SKM-1 (cell line): ENCODE data around the gene MCF2L.
"Not testable (repeated sequence)": the region's sequence is repeated elsewhere in the genome, so short reads cannot be mapped to it uniquely, and the experiment has no call there.

Experiments used
- DNase-seq: peaks from one replicate; lab custom pipeline; 2025; ENCODE audit not compliant: unreplicated experiment; lab: John Stamatoyannopoulos, UW

MCF2L gene

GRCh38 chr13:113028336-113029060, 59.5 kb downstream of the MCF2L start:
- no peak for DNase-seq

- no peak for DNase-seq
Measured at GRCh38 chr13:113029061-113029445, 60.0 kb downstream of the MCF2L start.

- DNase-seq, result no peak
Measured at GRCh38 chr13:113029487-113030258, 60.7 kb downstream of the MCF2L start.

- not testable (repeated sequence) for DNase-seq
Measured at GRCh38 chr13:113030259-113030640, 61.2 kb downstream of the MCF2L start.

- DNase-seq, result no peak
Measured at GRCh38 chr13:113031465-113031864, 62.5 kb downstream of the MCF2L start.

GRCh38 chr13:113032291-113032690, 63.3 kb downstream of the MCF2L start:
- DNase-seq, result no peak

- no peak for DNase-seq
Measured at GRCh38 chr13:113033054-113033850, 64.2 kb downstream of the MCF2L start.

- no peak for DNase-seq
Measured at GRCh38 chr13:113034451-113035212, 65.6 kb downstream of the MCF2L start.

- DNase-seq, result no peak
Measured at GRCh38 chr13:113035213-113035800, 66.3 kb downstream of the MCF2L start.

- no peak for DNase-seq
Measured at GRCh38 chr13:113036401-113036800, 67.4 kb downstream of the MCF2L start.

GRCh38 chr13:113040031-113040430, 71.0 kb downstream of the MCF2L start:
- DNase-seq, result no peak

GRCh38 chr13:113040597-113041292, 71.7 kb downstream of the MCF2L start:
- DNase-seq, result no peak

- DNase-seq, result no peak
Measured at GRCh38 chr13:113041293-113041690, 72.3 kb downstream of the MCF2L start.

- no peak for DNase-seq
Measured at GRCh38 chr13:113041896-113042295, 72.9 kb downstream of the MCF2L start.

GRCh38 chr13:113042456-113042855, 73.4 kb downstream of the MCF2L start:
- DNase-seq, result no peak

- DNase-seq, result no peak
Measured at GRCh38 chr13:113043001-113043630, 74.1 kb downstream of the MCF2L start.

GRCh38 chr13:113043931-113044330, 74.9 kb downstream of the MCF2L start:
- no peak for DNase-seq

GRCh38 chr13:113044391-113045114, 75.5 kb downstream of the MCF2L start:
- DNase-seq, result no peak
